GM18870 (cell line): ENCODE measurements around the gene DCBLD2.

Experiments used
- ATAC-seq: cut with Tn5 transposase; IDR thresholded peaks from one replicate; pipeline ENCODE4 v1.9.1; 2021; ENCODE audit warnings: moderate library complexity; ENCODE audit not compliant: unreplicated experiment

Gene DCBLD2

GRCh38 chr3:98797905-98798304 is 103.6 kb downstream of the DCBLD2 start:
- no peak for ATAC-seq

GRCh38 chr3:98796334-98796733 is 105.2 kb downstream of the DCBLD2 start:
- no peak for ATAC-seq

- ATAC-seq, result no peak
Observed at GRCh38 chr3:98793971-98794370, 107.5 kb downstream of the DCBLD2 start.

GRCh38 chr3:98791341-98792325 is 109.9 kb downstream of the DCBLD2 start:
- ATAC-seq, result no peak

- ATAC-seq, result no peak
Observed at GRCh38 chr3:98788651-98789050, 112.8 kb downstream of the DCBLD2 start.

GRCh38 chr3:98787181-98787580 is 114.3 kb downstream of the DCBLD2 start:
- no peak for ATAC-seq

GRCh38 chr3:98786364-98787006 is 115.0 kb downstream of the DCBLD2 start:
- no peak for ATAC-seq

- ATAC-seq, result no peak
Observed at GRCh38 chr3:98784666-98785600, 116.6 kb downstream of the DCBLD2 start.

- ATAC-seq, result no peak
Observed at GRCh38 chr3:98784042-98784441, 117.5 kb downstream of the DCBLD2 start.

GRCh38 chr3:98782824-98783500 is 118.5 kb downstream of the DCBLD2 start:
- no peak for ATAC-seq

GRCh38 chr3:98780343-98780742 is 121.2 kb downstream of the DCBLD2 start:
- no peak for ATAC-seq

GRCh38 chr3:98779541-98780335 is 121.8 kb downstream of the DCBLD2 start:
- ATAC-seq, result no peak

- no peak for ATAC-seq
Observed at GRCh38 chr3:98778852-98779413, 122.6 kb downstream of the DCBLD2 start.

GRCh38 chr3:98778383-98778782 is 123.1 kb downstream of the DCBLD2 start:
- ATAC-seq, result no peak

- ATAC-seq, result no peak
Observed at GRCh38 chr3:98777801-98778220, 123.7 kb downstream of the DCBLD2 start.

GRCh38 chr3:98777286-98777685 is 124.2 kb downstream of the DCBLD2 start:
- no peak for ATAC-seq

- no peak for ATAC-seq
Observed at GRCh38 chr3:98776140-98776493, 125.4 kb downstream of the DCBLD2 start.

- no peak for ATAC-seq
Observed at GRCh38 chr3:98775459-98776139, 125.9 kb downstream of the DCBLD2 start.

- ATAC-seq, result no peak
Observed at GRCh38 chr3:98772022-98772421, 129.5 kb downstream of the DCBLD2 start.
